RWPE2 (cell line): ENCODE measurements around the gene DDX17.

Experiments used
- ATAC-seq: fragments of 200-7000 bp; cut with Tn5 transposase; 3 replicates; pipeline ENCODE4 v1.9.1; 2021; ENCODE audit warnings: low read depth
- DNase-seq: peaks from one replicate; pipeline ENCODE4 v3.0.0-alpha.2; 2020; ENCODE audit warnings: low spot score
- H3K27ac ChIP-seq: fragments of 450-650 bp; 2 replicates; pipeline ENCODE4 v1.5.1; 2017; ENCODE audit warnings: mild to moderate bottlenecking; ENCODE audit not compliant: poor library complexity, severe bottlenecking
- H3K27me3 ChIP-seq: fragments of 250-450 bp; sonication (Bioruptor Pico); 2 replicates; pipeline ENCODE4 v1.5.1; 2021; ENCODE audit warnings: mild to moderate bottlenecking, moderate library complexity; ENCODE audit not compliant: insufficient read depth, poor library complexity, severe bottlenecking
- H3K36me3 ChIP-seq: fragments of 250-450 bp; sonication (Bioruptor Pico); 2 replicates; pipeline ENCODE4 v1.5.1; 2020; ENCODE audit warnings: low read depth, mild to moderate bottlenecking, moderate library complexity
- H3K4me1 ChIP-seq: fragments of 250-450 bp; sonication (Bioruptor Pico); 2 replicates; pipeline ENCODE4 v1.5.1; 2021; ENCODE audit warnings: mild to moderate bottlenecking, moderate library complexity; ENCODE audit not compliant: insufficient read depth, poor library complexity, severe bottlenecking
- H3K4me3 ChIP-seq: fragments of 250-450 bp; sonication (Bioruptor Pico); 2 replicates; pipeline ENCODE4 v1.5.1; 2021; ENCODE audit warnings: mild to moderate bottlenecking, moderate library complexity; ENCODE audit not compliant: severe bottlenecking
- H3K9me3 ChIP-seq: fragments of 250-450 bp; sonication (Bioruptor Pico); 2 replicates; pipeline ENCODE4 v1.5.1; 2021; ENCODE audit warnings: mild to moderate bottlenecking, moderate library complexity; ENCODE audit not compliant: severe bottlenecking
- CTCF ChIP-seq: fragments of 450-650 bp; IDR thresholded peaks from one replicate; pipeline ENCODE4 v1.5.1; 2017; ENCODE audit warnings: mild to moderate bottlenecking, moderate library complexity; ENCODE audit not compliant: poor library complexity, severe bottlenecking

The DDX17 gene

GRCh38 chr22:38448945-38449745, 57.0 kb downstream of the DDX17 start:
- TF ChIP-seq CTCF = no peak
- Histone ChIP-seq H3K27me3 (peaks cover 15% of the 10 kb centered on the region), H3K4me1 (no peaks in the 10 kb centered on the region), H3K9me3 (no peaks in the 10 kb centered on the region), H3K36me3 (no peaks in the 10 kb centered on the region), H3K4me3 (no peak overlapping the region), H3K27ac (no peak overlapping the region)
- DNase-seq (no peak), ATAC-seq (no peak)

- ATAC-seq = no peak
- Histone ChIP-seq H3K4me1 (no peaks in the 10 kb centered on the region), H3K9me3 (no peaks in the 10 kb centered on the region), H3K4me3 (no peak overlapping the region), H3K27ac (no peak overlapping the region), H3K36me3 (no peaks in the 10 kb centered on the region), H3K27me3 (peaks cover 1% of the 10 kb centered on the region)
- TF ChIP-seq CTCF = no peak
- no peak for DNase-seq
Observed at GRCh38 chr22:38446018-38446601, 60.0 kb downstream of the DDX17 start.

- Histone ChIP-seq H3K27me3 (no peaks in the 10 kb centered on the region), H3K4me3 (no peak overlapping the region), H3K9me3 (no peaks in the 10 kb centered on the region), H3K36me3 (no peaks in the 10 kb centered on the region), H3K4me1 (no peaks in the 10 kb centered on the region), H3K27ac (no peak overlapping the region)
- ATAC-seq = no peak
- DNase-seq = no peak
- TF ChIP-seq CTCF = no peak
Observed at GRCh38 chr22:38444783-38445182, 61.3 kb downstream of the DDX17 start.

GRCh38 chr22:38443628-38444521, 62.2 kb downstream of the DDX17 start:
- Histone ChIP-seq H3K9me3 (no peaks in the 10 kb centered on the region), H3K36me3 (no peaks in the 10 kb centered on the region), H3K27ac (no peak overlapping the region), H3K4me3 (no peak overlapping the region), H3K27me3 (no peaks in the 10 kb centered on the region), H3K4me1 (no peaks in the 10 kb centered on the region)
- ATAC-seq = no peak
- TF ChIP-seq CTCF = no peak
- no peak for DNase-seq
